Amygdala (tissue), 56 donors: ENCODE measurements around the gene TMEM79.
"Not testable (repeated sequence)": the region's sequence is repeated elsewhere in the genome, so short reads cannot be mapped to it uniquely, and the experiment has no call there.

Experiments
- DNase-seq, 56 donors: peaks; one replicate each; lab custom pipeline; 2025; lab: John Stamatoyannopoulos, UW

TMEM79 gene

GRCh38 chr1:156295391-156295947, 11.3 kb downstream of the TMEM79 start, which contains the start of gene GLMP:
TSS of gene GLMP (minus strand) at chr1:156295679. CDS start at chr1:156295645, 34 bp downstream.
- peak in 41 of 56 donors; percentile 2 to 76 (median 41) for DNase-seq

GRCh38 chr1:156298852-156299357, 14.8 kb downstream of the TMEM79 start, which contains the start of gene VHLL:
TSS of gene VHLL (minus strand) at chr1:156299307. CDS start at chr1:156299189, 118 bp downstream.
- no peak for DNase-seq

GRCh38 chr1:156303241-156303640, 19.1 kb downstream of the TMEM79 start:
- no peak for DNase-seq

GRCh38 chr1:156305215-156305614, 21.1 kb downstream of the TMEM79 start:
- no peak for DNase-seq

- DNase-seq, result no peak
These were observed 24.0 kb downstream of the TMEM79 start for GRCh38 chr1:156308078-156308477.

- DNase-seq, result no peak
These were observed 26.8 kb downstream of the TMEM79 start for GRCh38 chr1:156310962-156311361.

GRCh38 chr1:156316909-156317308, 32.8 kb downstream of the TMEM79 start:
- no peak for DNase-seq

- DNase-seq, result peak in 1 of 56 donors; percentile 27
These were observed 35.5 kb downstream of the TMEM79 start for GRCh38 chr1:156319664-156320063.

GRCh38 chr1:156320560-156320959, 36.4 kb downstream of the TMEM79 start:
- no peak for DNase-seq

GRCh38 chr1:156323179-156323578, 39.1 kb downstream of the TMEM79 start:
- DNase-seq, result not testable (repeated sequence)

GRCh38 chr1:156336242-156336641, 52.1 kb downstream of the TMEM79 start:
- DNase-seq, result no peak

- no peak for DNase-seq
These were observed 53.1 kb downstream of the TMEM79 start for GRCh38 chr1:156337052-156337887.

GRCh38 chr1:156337888-156338179, 53.7 kb downstream of the TMEM79 start:
- DNase-seq, result peak in 2 of 56 donors; percentile 14 to 28

- DNase-seq, result peak; percentile 80 to 100 (median 98)
These were observed 54.3 kb downstream of the TMEM79 start, which contains the start of the genes CCT3 and TSACC for GRCh38 chr1:156338180-156338976. TSS of gene CCT3 (minus strand) at chr1:156338292. CDS start at chr1:156338184, 108 bp downstream. TSS of gene TSACC (plus strand) at chr1:156338526. CDS start at chr1:156339758, 1,232 bp downstream.
